ENCODE results near the gene IFITM5.

GRCh38 chr11:250274-250673 lies 49.1 kb downstream of the IFITM5 start:
- no peak for TF ChIP-seq CTCF (IDR thresholded peaks at IDR 0.05)
- TF ChIP-seq EZH2 (IDR thresholded peaks at IDR 0.05; ENCODE audit: borderline replicate concordance, insufficient read depth, low read depth, low read length, poor library complexity, severe bottlenecking), result no peak
